Tibial artery (tissue), 4 donors: ENCODE measurements around the gene SELENOK.
"Not testable (repeated sequence)": the region's sequence is repeated elsewhere in the genome, so short reads cannot be mapped to it uniquely, and the experiment has no call there.

Experiments
- DNase-seq, 2 donors: peaks; one replicate each; pipeline ENCODE4 v3.0.0-alpha.2; 2019
- H3K27ac ChIP-seq, 2 donors: fragments of 200-600 bp; sonication (generic) in 1 of 2; 1 replicate in 1 of 2; 2 replicates in 1 of 2; pipeline ENCODE4 v1.5.1; 2018 to 2019; ENCODE audit warnings: mild to moderate bottlenecking in 1 of 2
- H3K27me3 ChIP-seq, 2 donors: fragments of 200-600 bp; sonication (generic) in 1 of 2; one replicate each; pipeline versions ENCODE4 v1.5.1 to v1.6.0; 2016 to 2019
- H3K36me3 ChIP-seq, 3 donors: fragments of 200-600 bp; sonication (generic) in 2 of 3; one replicate each; pipeline ENCODE4 v1.5.1; 2016 to 2019; ENCODE audit warnings: mild to moderate bottlenecking in 2 of 3
- H3K4me1 ChIP-seq, 4 donors: fragments of 200-600 bp; sonication (generic) in 2 of 4; 1 replicate in 3 of 4; 2 replicates in 1 of 4; pipeline ENCODE4 v1.5.1; 2016 to 2019
- H3K4me3 ChIP-seq, 2 donors: fragments of 200-600 bp; sonication (generic) in 1 of 2; 1 replicate in 1 of 2; 2 replicates in 1 of 2; pipeline ENCODE4 v1.5.1; 2018 to 2019; ENCODE audit warnings: mild to moderate bottlenecking in 2 of 2
- H3K9me3 ChIP-seq, 3 donors: fragments of 200-600 bp; sonication (generic) in 1 of 3; one replicate each; pipeline ENCODE4 v1.5.1; 2016 to 2019
- CTCF ChIP-seq, 2 experiments: fragments of 200-600 bp in 1 of 2; fragments of 450-650 bp in 1 of 2; IDR thresholded peaks; one replicate each; pipeline ENCODE4 v1.5.1; 2017 to 2019; ENCODE audit warnings: antibody characterized with exemption in 2 of 2, mild to moderate bottlenecking in 1 of 2, moderate library complexity in 1 of 2
- intact Hi-C: fragments of 100-400 bp; cut with DNase I; formaldehyde crosslinking; loops from one replicate; pipeline ENCODE4 v1.15.0; 2023; ENCODE audit warnings: low total_unique reads

SELENOK gene

GRCh38 chr3:53938645-53939044 is 47.0 kb upstream of the SELENOK start:
- peak; percentile 66 to 76 for TF ChIP-seq CTCF (IDR thresholded peaks at IDR 0.05)
- DNase-seq = no peak
- H3K4me1 ChIP-seq = no peaks in the 10 kb centered on the region
- peaks cover 0 to 15% of the 10 kb centered on the region in 2 donors for H3K27me3 ChIP-seq
- no peaks in the 10 kb centered on the region for H3K36me3 ChIP-seq
- H3K4me3 ChIP-seq = no peak overlapping the region
- intact Hi-C loops = no loop called here
- no peak overlapping the region for H3K27ac ChIP-seq
- H3K9me3 ChIP-seq = no peaks in the 10 kb centered on the region

DNA sequence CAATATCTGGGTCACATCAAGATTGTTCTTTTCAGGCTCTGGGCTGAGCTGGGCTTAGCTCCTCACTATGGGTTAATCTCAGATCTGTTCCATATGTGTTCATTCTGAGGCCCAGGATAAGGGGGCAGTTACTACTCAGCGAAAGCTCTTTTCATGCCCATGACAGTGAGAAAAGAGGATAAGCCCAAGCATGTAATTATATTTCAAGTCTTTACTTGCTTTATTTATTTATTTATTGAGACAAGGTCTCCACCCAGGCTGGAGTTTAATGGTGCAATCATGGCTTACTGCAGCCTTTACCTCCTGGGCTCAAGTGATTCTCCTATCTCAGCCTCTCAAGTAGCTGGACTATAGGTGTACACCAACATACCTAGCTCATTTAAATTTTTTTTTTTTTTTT is 44.7 kb upstream of the SELENOK start:
- DNase-seq = no peak
- peaks cover 0 to 23% of the 10 kb centered on the region in 2 donors for H3K27me3 ChIP-seq
- no peaks in the 10 kb centered on the region for H3K36me3 ChIP-seq
- intact Hi-C loops = no loop called here
- no peaks in the 10 kb centered on the region for H3K9me3 ChIP-seq
- no peaks in the 10 kb centered on the region for H3K4me1 ChIP-seq
- no peak overlapping the region for H3K27ac ChIP-seq
- no peak overlapping the region for H3K4me3 ChIP-seq
- no peak for TF ChIP-seq CTCF (IDR thresholded peaks at IDR 0.05)

DNA sequence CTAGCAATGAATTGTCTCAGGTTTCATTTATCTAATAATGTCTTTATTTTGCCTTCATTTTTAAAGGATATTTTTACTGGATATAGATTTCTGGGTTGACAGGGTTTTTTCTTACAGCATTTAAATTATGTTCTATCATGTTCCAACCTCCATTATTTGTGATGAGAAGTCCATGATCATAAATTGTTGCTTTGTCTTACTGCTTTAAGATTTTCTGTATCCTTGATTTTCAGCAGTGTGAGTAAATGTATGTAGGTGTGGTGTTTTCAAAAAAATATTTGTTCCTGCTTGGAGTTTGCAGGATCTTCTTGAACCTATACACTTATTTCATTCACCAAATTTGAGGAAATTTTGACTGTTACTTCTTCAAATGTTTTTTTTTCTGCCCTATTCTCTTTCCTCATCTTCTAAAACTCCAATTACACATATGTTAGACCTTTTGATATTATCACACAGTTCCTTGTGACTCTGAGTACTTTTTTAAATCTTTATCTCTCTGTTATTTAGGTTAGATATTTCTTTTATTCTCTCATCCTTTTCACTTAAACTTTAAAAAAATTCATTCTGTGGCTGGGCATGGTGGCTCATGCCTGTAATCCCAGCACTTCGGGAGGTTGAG is 43.7 kb upstream of the SELENOK start:
- Histone ChIP-seq H3K4me3 (no peak overlapping the region), H3K27ac (no peak overlapping the region), H3K27me3 (peaks cover 0 to 25% of the 10 kb centered on the region in 2 donors), H3K36me3 (no peaks in the 10 kb centered on the region), H3K9me3 (no peaks in the 10 kb centered on the region), H3K4me1 (no peaks in the 10 kb centered on the region)
- TF ChIP-seq CTCF (IDR thresholded peaks at IDR 0.05) = no peak
- intact Hi-C loops = no loop called here
- no peak for DNase-seq

GRCh38 chr3:53927208-53927872 is 35.7 kb upstream of the SELENOK start:
- DNase-seq, H3K4me3 ChIP-seq, H3K36me3 ChIP-seq, H3K27me3 ChIP-seq, intact Hi-C loops, H3K9me3 ChIP-seq, H3K4me1 ChIP-seq, H3K27ac ChIP-seq: not testable (repeated sequence)

DNA sequence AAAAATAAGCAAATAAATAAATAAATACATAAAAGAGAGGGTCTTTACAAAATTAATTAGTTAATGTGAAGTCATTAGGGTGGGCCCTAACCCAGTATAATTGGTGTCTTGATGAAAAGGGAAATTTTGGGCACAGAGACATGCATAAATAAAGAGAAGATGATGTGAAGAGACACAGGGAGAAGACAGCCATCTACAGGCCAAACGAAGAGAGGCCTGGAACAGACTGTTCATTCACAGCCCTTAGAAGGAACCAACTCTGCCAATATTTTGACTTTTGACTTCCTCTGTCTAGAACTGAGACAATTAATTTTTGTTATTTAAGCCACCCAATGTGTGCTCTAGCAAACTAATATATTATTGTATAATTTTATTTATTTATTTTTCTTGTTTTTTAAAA is 29.6 kb upstream of the SELENOK start:
- Histone ChIP-seq H3K9me3 (peaks cover 3 to 16% (median 8%) of the 10 kb centered on the region in 3 donors), H3K4me1 (no peaks in the 10 kb centered on the region), H3K4me3 (no peak overlapping the region), H3K27ac (no peak overlapping the region), H3K36me3 (no peaks in the 10 kb centered on the region), H3K27me3 (no peaks in the 10 kb centered on the region)
- no peak for DNase-seq
- intact Hi-C loops = no loop called here
- TF ChIP-seq CTCF (IDR thresholded peaks at IDR 0.05) = no peak

- no peaks in the 10 kb centered on the region for H3K27me3 ChIP-seq
- H3K4me1 ChIP-seq = no peaks in the 10 kb centered on the region
- H3K36me3 ChIP-seq = no peaks in the 10 kb centered on the region
- intact Hi-C loops = no loop called here
- no peak for TF ChIP-seq CTCF (IDR thresholded peaks at IDR 0.05)
- no peak overlapping the region for H3K27ac ChIP-seq
- H3K4me3 ChIP-seq = no peak overlapping the region
- H3K9me3 ChIP-seq = peaks cover 3 to 16% (median 8%) of the 10 kb centered on the region in 3 donors
- no peak for DNase-seq
Observed at GRCh38 chr3:53919741-53920140, 28.1 kb upstream of the SELENOK start.
